Type B pancreatic cell (in vitro differentiated cells): Measurements from ENCODE around the gene HAGH. TPM values are rescaled to one million over a fixed set of nuclear protein-coding genes. Genes with fewer than 3 reads are reported as not detected.

Experiments used
- DNase-seq: peaks from one replicate; pipeline ENCODE4 v3.0.0; 2021; ENCODE audit warnings: mixed read lengths; ENCODE audit not compliant: unreplicated experiment; ENCODE audit errors: extremely low spot score
- H3K27ac Mint-ChIP-seq: 2 replicates; pipeline ENCODE4 v1.8.0; 2021; ENCODE audit warnings: mild to moderate bottlenecking, mixed read lengths
- H3K27me3 Mint-ChIP-seq: 2 replicates; pipeline ENCODE4 v1.8.0; 2021; ENCODE audit warnings: mixed read lengths
- H3K36me3 Mint-ChIP-seq: 2 replicates; pipeline ENCODE4 v1.8.0; 2021; ENCODE audit warnings: mixed read lengths
- H3K4me1 Mint-ChIP-seq: one replicate; pipeline ENCODE4 v1.8.0; 2021; ENCODE audit warnings: mixed read lengths; ENCODE audit not compliant: unreplicated experiment
- H3K4me3 Mint-ChIP-seq: 2 replicates; pipeline ENCODE4 v1.8.0; 2021; ENCODE audit warnings: mild to moderate bottlenecking, mixed read lengths
- H3K9me3 Mint-ChIP-seq: 2 replicates; pipeline ENCODE4 v1.8.0; 2021; ENCODE audit warnings: mixed read lengths
- total RNA-seq: library from RNA; stranded (reverse); gene quantifications from 2 replicates; pipeline ENCODE4 v1.2.1, GENCODE V29; 2021; ENCODE audit warnings: low replicate concordance
- TF ChIP-seq, protein P1 (sequence below): fragments of 200-600 bp; sonication (generic); conservative IDR thresholded peaks from 2 replicates; pipeline ENCODE4 v1.5.0; 2021; ENCODE audit warnings: antibody characterized with exemption, mild to moderate bottlenecking

HAGH gene
- total RNA-seq, 1 donor from 2014 or later: 36.7 TPM

DNA sequence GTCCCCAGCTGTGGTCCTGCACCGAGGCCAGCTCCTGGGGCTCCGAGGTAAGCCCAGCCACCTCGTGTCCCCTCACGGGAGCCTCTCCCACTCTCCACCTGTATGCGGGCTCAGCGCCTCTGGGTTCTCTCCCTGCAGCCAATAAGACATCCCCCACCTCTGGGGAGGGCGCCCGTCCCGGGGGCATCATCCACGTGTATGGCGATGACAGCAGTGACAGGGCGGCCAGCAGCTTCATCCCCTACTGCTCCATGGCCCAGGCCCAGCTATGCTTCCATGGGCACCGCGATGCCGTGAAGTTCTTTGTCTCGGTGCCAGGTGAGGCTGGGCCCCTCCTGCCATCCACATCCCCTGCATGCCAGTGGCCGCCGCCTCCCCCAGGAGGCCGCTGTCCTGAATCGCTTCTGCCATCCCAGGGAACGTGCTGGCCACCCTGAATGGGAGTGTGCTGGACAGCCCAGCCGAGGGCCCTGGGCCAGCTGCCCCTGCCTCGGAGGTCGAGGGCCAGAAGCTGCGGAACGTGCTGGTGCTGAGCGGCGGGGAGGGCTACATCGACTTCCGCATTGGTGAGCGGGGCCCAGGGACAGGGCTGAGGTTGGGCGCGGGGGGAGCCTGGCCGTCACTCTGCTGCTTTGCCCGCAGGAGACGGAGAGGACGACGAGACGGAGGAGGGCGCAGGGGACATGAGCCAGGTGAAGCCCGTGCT is 58.4 kb downstream of the HAGH start:
- H3K4me1 Mint-ChIP-seq: no peaks in the 10 kb centered on the region
- no peaks in the 10 kb centered on the region for H3K9me3 Mint-ChIP-seq
- H3K27me3 Mint-ChIP-seq: no peaks in the 10 kb centered on the region
- H3K4me3 Mint-ChIP-seq: no peak overlapping the region
- H3K36me3 Mint-ChIP-seq: peaks cover 4% of the 10 kb centered on the region
- no peak overlapping the region for H3K27ac Mint-ChIP-seq
- no peak for DNase-seq
- TF ChIP-seq, protein P1, sequence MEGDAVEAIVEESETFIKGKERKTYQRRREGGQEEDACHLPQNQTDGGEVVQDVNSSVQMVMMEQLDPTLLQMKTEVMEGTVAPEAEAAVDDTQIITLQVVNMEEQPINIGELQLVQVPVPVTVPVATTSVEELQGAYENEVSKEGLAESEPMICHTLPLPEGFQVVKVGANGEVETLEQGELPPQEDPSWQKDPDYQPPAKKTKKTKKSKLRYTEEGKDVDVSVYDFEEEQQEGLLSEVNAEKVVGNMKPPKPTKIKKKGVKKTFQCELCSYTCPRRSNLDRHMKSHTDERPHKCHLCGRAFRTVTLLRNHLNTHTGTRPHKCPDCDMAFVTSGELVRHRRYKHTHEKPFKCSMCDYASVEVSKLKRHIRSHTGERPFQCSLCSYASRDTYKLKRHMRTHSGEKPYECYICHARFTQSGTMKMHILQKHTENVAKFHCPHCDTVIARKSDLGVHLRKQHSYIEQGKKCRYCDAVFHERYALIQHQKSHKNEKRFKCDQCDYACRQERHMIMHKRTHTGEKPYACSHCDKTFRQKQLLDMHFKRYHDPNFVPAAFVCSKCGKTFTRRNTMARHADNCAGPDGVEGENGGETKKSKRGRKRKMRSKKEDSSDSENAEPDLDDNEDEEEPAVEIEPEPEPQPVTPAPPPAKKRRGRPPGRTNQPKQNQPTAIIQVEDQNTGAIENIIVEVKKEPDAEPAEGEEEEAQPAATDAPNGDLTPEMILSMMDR: no peak

DNA sequence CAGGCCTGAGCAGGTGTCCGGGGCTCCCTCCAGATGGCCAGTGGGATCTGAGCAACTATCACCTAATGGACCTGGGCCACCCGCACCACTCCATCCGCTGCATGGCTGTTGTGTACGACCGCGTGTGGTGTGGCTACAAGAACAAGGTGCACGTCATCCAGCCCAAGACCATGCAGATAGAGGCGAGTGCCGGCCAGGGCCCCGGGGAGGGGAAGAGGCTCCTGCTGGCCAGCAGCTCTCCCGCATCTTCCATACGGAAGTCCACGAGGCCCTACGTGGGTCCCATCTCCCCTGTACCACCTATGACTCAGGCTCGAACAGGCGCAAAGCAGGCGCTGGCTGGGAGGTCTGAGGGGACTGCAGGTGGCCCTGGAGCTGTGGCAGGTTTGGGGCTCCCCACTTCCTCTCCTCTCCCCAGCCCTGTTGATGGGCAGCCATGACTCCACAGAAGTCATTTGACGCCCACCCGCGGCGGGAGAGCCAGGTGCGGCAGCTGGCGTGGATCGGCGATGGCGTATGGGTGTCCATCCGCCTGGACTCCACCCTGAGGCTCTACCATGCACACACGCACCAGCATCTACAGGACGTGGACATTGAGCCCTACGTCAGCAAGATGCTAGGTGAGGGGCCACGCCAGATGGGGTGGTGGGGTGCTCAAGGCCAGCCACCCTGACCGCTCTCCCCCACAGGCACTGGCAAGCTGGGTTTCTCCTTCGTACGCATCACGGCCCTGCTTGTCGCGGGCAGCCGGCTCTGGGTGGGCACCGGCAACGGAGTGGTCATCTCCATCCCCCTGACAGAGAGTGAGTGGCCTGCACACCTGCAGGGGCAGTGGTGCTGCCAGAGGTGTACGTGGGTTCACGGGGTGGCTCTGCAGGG is 59.3 kb downstream of the HAGH start:
- no peak for DNase-seq
- Mint-ChIP-seq H3K27ac (no peak overlapping the region), H3K4me1 (no peaks in the 10 kb centered on the region), H3K4me3 (no peak overlapping the region), H3K9me3 (no peaks in the 10 kb centered on the region), H3K27me3 (no peaks in the 10 kb centered on the region), H3K36me3 (peaks cover 4% of the 10 kb centered on the region)
- TF ChIP-seq, protein P1: no peak

DNA sequence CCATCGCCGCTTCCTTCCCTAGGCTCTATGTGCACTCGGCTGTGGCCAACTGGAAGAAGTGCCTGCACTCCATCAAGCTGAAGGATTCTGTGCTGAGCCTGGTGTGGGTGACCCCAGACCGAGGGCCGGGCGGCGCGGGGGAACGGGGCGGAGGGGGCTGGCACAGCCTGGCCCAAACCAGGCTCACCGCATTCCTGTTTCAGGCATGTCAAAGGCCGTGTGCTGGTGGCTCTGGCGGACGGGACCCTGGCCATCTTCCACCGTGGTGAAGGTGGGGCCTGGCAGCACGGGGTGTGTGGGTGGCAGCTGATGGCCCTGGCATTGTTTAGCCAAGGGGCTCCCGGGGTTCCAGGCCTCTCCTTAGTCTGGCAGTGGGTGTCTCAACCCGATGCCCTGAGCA is 59.9 kb downstream of the HAGH start:
- no peaks in the 10 kb centered on the region for H3K4me1 Mint-ChIP-seq
- no peaks in the 10 kb centered on the region for H3K36me3 Mint-ChIP-seq
- no peak overlapping the region for H3K27ac Mint-ChIP-seq
- H3K4me3 Mint-ChIP-seq: no peak overlapping the region
- TF ChIP-seq, protein P1: no peak
- H3K9me3 Mint-ChIP-seq: no peaks in the 10 kb centered on the region
- no peak for DNase-seq
- no peaks in the 10 kb centered on the region for H3K27me3 Mint-ChIP-seq

DNA sequence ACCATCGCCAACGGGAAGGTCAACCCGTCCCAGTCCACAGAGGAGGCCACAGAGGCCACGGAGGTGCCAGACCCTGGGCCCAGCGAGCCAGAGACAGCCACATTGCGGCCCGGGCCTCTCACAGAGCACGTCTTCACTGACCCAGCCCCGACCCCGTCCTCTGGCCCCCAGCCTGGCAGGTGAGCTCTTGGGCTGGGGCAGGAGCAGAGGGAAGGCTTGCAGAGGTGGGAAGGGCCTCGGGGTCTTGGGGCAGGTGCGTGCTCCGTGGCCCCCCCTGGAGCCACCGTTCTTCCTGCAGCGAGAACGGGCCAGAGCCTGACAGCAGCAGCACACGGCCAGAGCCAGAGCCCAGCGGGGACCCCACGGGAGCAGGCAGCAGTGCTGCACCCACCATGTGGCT is 60.4 kb downstream of the HAGH start:
- TF ChIP-seq, protein P1: no peak
- Mint-ChIP-seq H3K4me1 (no peaks in the 10 kb centered on the region), H3K9me3 (no peaks in the 10 kb centered on the region), H3K27me3 (no peaks in the 10 kb centered on the region), H3K36me3 (no peaks in the 10 kb centered on the region), H3K27ac (no peak overlapping the region), H3K4me3 (no peak overlapping the region)
- DNase-seq: no peak

DNA sequence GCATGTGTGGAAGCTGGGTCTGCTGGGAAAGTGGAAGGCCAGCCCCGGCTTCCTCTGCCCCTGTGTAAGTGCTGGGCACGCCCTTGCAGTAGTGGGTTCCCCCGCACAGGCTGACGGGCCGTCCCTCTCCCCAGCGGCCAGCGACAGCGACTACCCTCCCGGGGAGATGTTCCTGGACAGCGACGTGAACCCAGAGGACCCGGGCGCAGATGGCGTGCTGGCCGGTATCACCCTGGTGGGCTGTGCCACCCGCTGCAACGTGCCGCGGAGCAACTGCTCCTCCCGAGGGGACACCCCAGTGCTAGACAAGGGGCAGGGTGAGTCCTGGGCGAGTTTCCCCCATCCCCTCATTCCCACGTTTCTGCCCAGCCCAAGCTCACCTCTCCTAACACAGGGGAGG is 60.8 kb downstream of the HAGH start:
- Mint-ChIP-seq H3K27me3 (no peaks in the 10 kb centered on the region), H3K9me3 (no peaks in the 10 kb centered on the region), H3K4me1 (no peaks in the 10 kb centered on the region), H3K27ac (no peak overlapping the region), H3K36me3 (no peaks in the 10 kb centered on the region), H3K4me3 (no peak overlapping the region)
- DNase-seq: no peak
- TF ChIP-seq, protein P1: no peak
